Colonic mucosa (tissue), 4 donors: Measurements from ENCODE around the gene ACTA2. TPM values are rescaled to one million over a fixed set of nuclear protein-coding genes. Genes with fewer than 3 reads are reported as not detected.

Experiments used
- DNase-seq: peaks from one replicate; pipeline ENCODE4 v3.0.0-alpha.2; 2020
- H3K27ac ChIP-seq: fragments of 200-600 bp; one replicate; pipeline ENCODE4 v1.8.0; 2021
- H3K27me3 ChIP-seq: fragments of 200-600 bp; one replicate; pipeline ENCODE4 v1.8.0; 2021
- H3K36me3 ChIP-seq: fragments of 200-600 bp; one replicate; pipeline ENCODE4 v1.8.0; 2021
- H3K4me1 ChIP-seq: fragments of 200-600 bp; one replicate; pipeline ENCODE4 v1.8.0; 2021; ENCODE audit warnings: mild to moderate bottlenecking
- H3K4me3 ChIP-seq: fragments of 200-600 bp; one replicate; pipeline ENCODE4 v1.8.0; 2021
- H3K9ac ChIP-seq, 2 donors: one replicate each; pipeline ENCODE4 v1.7.0; 2013; ENCODE audit warnings: control low read depth in 2 of 2, low read depth in 2 of 2, low read length in 2 of 2
- H3K9me3 ChIP-seq: fragments of 200-600 bp; one replicate; pipeline ENCODE4 v1.8.0; 2021
- intact Hi-C: fragments of 100-400 bp; cut with DNase I; formaldehyde crosslinking; loops from one replicate; pipeline ENCODE4 v1.14.1; 2022
- total RNA-seq, 2 donors: library from RNA; stranded (reverse); fragmentation: NEBNext Ultra II Directional in 1 of 2; extraction: Animal tissue kit (Norgen Biotek cat#: 25700) in 1 of 2; gene quantifications; one replicate each; pipeline ENCODE4 v1.2.1, GENCODE V29; 2021
- TF ChIP-seq, protein P1 (sequence below): fragments of 200-600 bp; IDR thresholded peaks from one replicate; pipeline ENCODE4 v1.8.0; 2022; ENCODE audit warnings: antibody characterized with exemption, mild to moderate bottlenecking
- donor health status: healthy.
- donor health status: DM: no; HTN: no; CAD: no.
- donor health status: DM: no; HTN: no; CAD: no.

Gene ACTA2
- total RNA-seq, 2 donors from 2014 or later = 88.3 to 265 TPM

DNA sequence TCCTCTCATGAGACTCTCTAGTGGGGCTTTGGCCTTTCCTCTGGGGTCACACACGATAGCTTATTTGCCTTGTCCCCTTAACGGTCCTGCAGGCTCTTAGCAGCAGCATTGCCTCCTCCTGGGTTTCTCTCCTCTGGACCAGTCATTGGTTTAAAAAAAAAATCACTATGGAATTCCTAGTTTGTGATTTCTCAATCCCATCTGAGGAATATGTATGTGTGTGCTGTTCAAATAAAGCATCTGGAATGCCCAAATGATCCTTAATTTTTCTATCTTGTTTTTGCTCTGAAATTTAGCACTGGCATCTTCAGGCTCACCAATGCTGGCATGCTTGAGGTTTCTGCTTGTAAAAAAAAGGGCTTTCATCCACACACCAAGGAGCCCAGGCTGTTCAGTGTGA lies 30.5 kb downstream of the ACTA2 start:
- Histone ChIP-seq H3K4me3 (no peak overlapping the region), H3K9me3 (no peaks in the 10 kb centered on the region), H3K9ac (no peak overlapping the region), H3K4me1 (no peaks in the 10 kb centered on the region), H3K27me3 (no peaks in the 10 kb centered on the region), H3K27ac (no peak overlapping the region), H3K36me3 (no peaks in the 10 kb centered on the region)
- TF ChIP-seq, protein P1, sequence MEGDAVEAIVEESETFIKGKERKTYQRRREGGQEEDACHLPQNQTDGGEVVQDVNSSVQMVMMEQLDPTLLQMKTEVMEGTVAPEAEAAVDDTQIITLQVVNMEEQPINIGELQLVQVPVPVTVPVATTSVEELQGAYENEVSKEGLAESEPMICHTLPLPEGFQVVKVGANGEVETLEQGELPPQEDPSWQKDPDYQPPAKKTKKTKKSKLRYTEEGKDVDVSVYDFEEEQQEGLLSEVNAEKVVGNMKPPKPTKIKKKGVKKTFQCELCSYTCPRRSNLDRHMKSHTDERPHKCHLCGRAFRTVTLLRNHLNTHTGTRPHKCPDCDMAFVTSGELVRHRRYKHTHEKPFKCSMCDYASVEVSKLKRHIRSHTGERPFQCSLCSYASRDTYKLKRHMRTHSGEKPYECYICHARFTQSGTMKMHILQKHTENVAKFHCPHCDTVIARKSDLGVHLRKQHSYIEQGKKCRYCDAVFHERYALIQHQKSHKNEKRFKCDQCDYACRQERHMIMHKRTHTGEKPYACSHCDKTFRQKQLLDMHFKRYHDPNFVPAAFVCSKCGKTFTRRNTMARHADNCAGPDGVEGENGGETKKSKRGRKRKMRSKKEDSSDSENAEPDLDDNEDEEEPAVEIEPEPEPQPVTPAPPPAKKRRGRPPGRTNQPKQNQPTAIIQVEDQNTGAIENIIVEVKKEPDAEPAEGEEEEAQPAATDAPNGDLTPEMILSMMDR = no peak
- DNase-seq = no peak
- intact Hi-C loops = no loop called here

GRCh38 chr10:88920986-88921593 lies 31.5 kb downstream of the ACTA2 start:
- no peaks in the 10 kb centered on the region for H3K9me3 ChIP-seq
- TF ChIP-seq, protein P1 = no peak
- no peak overlapping the region for H3K4me3 ChIP-seq
- no peaks in the 10 kb centered on the region for H3K27me3 ChIP-seq
- no peak overlapping the region for H3K27ac ChIP-seq
- H3K4me1 ChIP-seq = no peaks in the 10 kb centered on the region
- no peaks in the 10 kb centered on the region for H3K36me3 ChIP-seq
- no peak for DNase-seq
- intact Hi-C loops = no loop called here
- H3K9ac ChIP-seq = no peak overlapping the region

DNA sequence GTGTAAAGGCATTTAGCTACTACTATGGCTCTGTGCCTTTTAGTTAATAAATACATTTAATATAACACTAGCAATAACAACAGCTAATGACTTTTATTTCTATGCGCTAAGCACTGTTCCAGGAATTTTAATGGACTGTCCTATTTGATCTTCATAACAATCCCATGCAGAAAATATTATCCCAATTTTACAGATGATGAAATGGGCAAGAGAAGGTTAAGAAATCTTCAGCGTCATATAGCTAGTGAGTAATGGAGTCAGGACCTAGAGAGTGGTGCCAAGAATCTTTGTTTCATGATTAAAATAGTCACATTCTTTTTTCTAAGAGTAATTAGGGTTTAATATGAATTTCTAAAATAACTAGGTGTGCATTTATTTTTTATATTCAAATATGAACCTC lies 32.4 kb downstream of the ACTA2 start:
- intact Hi-C loops = no loop called here
- DNase-seq = no peak
- TF ChIP-seq, protein P1 = no peak
- no peaks in the 10 kb centered on the region for H3K4me1 ChIP-seq
- H3K27me3 ChIP-seq = no peaks in the 10 kb centered on the region
- H3K9me3 ChIP-seq = no peaks in the 10 kb centered on the region
- H3K9ac ChIP-seq = no peak overlapping the region
- no peak overlapping the region for H3K27ac ChIP-seq
- no peaks in the 10 kb centered on the region for H3K36me3 ChIP-seq
- no peak overlapping the region for H3K4me3 ChIP-seq

GRCh38 chr10:88919041-88919440 lies 33.5 kb downstream of the ACTA2 start:
- intact Hi-C loops = no loop called here
- TF ChIP-seq, protein P1 = no peak
- Histone ChIP-seq H3K9me3 (no peaks in the 10 kb centered on the region), H3K27me3 (no peaks in the 10 kb centered on the region), H3K9ac (no peak overlapping the region), H3K4me3 (no peak overlapping the region), H3K4me1 (no peaks in the 10 kb centered on the region), H3K27ac (no peak overlapping the region), H3K36me3 (no peaks in the 10 kb centered on the region)
- DNase-seq = no peak

DNA sequence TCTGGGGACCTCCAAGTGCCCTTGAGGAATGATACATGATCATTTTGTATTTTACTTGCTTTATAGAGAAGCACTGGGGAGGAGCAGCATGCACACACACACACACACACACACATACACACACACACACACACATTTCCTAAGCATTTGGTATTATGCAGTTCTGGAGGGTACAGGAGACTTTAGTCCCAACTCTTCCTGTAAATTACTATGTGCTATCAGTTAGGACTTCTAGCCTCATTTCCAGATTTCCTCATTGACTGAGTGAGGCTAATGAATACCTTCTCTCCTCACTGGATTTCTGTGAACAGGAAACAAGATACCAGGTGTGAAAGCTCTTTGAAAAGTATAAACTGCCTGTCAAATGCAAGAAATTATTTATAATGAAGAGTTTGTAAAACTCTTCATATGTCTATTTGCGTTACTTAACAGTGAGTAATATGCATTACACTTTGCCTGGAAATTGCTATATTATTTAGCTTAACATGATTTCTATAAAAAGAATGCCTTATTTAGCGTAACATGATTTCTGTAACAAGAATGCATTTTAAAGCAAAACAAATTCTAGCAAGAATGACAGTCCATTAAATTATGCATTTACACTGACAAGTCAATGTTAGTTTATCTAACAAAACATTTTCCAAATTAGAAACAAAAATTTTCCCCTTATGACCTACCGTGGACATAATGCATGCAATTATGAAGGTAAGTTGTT lies 34.2 kb downstream of the ACTA2 start:
- H3K9ac ChIP-seq = no peak overlapping the region
- H3K27ac ChIP-seq = no peak overlapping the region
- TF ChIP-seq, protein P1 = no peak
- no peaks in the 10 kb centered on the region for H3K9me3 ChIP-seq
- H3K36me3 ChIP-seq = no peaks in the 10 kb centered on the region
- intact Hi-C loops = no loop called here
- H3K4me1 ChIP-seq = no peaks in the 10 kb centered on the region
- H3K27me3 ChIP-seq = no peaks in the 10 kb centered on the region
- no peak for DNase-seq
- no peak overlapping the region for H3K4me3 ChIP-seq
